ENCODE results near the gene RERE.

RERE gene

DNA sequence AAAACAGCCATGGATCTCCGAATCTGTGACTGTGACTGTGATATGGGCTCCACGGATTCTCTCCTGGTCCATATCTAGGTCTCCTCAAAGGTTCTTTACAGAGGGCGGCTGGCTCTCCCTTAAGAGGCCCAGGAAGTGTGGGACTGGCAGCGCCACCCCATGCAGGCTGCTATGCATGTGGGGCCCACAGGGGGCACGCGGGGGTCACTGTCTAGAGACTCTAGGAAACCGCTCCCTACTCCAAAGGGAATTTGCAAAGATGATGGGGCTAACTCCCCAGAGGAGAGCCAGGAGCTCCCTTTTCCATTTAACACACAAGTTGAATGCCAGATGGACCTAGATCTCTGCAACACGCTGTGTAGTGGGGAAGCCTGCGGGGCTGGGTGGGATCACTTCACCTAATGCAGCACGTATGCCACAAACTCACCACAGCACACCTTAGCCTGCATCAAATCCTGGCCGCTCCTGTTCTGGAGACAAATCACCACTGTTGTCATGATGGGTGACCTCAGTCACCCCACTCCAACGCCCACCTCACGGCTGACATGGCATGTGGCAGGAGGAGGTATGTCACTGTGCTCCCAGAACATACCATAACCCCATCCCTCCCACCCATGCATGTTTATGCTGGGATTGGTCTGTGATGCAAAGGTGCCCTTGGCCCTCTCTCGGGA, 437.8 kb downstream of the RERE start:
- in situ Hi-C loops (cut with MboI; ENCODE audit: low pct_unique_long_range_greater_than_20kb, low sequenced_read_pairs) = no loop called here
- DNase-seq = no peak

DNA sequence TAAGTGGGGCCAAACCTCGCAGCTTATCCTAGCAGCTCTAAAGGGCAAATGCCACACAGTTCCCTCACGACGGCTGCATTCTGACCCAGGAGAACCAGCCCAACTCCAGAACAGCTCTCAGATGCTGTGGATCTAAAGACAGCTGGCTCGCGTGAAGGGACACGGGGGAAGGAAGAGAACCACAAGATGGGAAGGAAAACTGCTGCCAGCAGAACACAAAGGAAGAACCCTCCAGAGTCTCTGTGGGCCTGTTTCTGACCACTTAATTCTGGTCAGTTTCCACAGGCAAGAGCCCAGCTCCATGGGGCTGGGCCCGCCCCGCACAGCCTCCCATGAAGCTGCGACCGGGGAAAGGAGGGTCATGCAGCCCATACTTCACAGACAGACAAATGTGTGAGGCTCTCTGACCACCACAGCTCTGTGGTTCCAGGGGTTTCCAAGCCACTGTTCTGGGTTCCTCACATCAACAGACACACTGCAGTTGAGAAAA, 438.4 kb downstream of the RERE start:
- DNase-seq = no peak
- in situ Hi-C loops (cut with MboI; ENCODE audit: low pct_unique_long_range_greater_than_20kb, low sequenced_read_pairs) = no loop called here

DNA sequence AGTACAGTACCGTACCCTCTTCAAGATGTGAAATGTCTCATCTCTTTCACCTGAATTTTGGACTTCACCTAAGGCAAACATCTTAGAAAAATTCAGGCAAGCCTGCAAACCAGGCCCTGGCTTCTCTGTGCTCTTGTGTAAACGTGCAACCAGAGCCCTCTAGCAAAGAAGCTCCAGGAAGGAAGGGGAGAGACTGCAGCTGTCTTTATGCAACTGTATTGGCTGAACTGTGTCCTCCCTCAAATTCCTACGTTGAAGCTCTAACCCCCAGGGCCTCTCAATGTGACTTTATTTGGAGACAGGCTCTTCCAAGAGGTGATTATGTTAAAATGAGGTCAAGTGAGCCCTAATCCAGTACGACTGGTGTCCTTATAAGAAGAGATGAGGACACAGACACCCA, 439.3 kb downstream of the RERE start:
- peak; percentile 18 for DNase-seq
- in situ Hi-C loops (cut with MboI; ENCODE audit: low pct_unique_long_range_greater_than_20kb, low sequenced_read_pairs) = no loop called here

DNA sequence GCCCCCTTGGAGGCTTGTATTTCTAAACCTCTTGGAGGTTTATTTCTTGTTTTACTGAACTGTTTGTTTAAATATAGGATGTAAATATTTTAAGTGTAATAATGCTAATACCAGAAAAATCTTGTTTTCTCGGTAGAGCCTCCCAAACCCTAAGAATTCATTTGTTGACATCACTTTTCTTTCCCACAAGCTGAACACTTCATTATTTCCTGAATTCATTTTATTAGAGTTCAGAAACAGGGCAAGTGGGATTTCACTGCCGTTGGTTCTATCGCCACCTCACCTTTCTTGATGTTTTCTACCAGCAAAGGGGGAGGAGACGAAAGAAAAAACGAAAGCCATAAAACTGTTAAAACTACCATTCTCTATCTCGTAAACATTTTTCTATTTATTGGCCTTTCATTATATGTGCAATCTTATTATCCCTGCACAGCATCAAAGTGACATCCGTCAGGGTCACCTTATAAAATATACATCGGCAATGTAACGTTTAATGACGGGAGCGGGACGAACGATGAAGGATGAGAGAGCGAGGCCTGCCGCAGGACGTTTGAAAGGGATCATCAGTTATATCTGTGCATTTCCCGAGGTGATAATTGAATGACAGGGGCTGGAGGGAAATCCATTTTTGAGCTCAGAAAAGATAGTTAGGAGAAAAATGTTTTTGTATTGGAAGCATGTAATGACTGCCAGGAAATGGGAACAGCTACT, 440.0 kb downstream of the RERE start:
- no peak for DNase-seq
- in situ Hi-C loops (cut with MboI; ENCODE audit: low pct_unique_long_range_greater_than_20kb, low sequenced_read_pairs) = no loop called here

DNA sequence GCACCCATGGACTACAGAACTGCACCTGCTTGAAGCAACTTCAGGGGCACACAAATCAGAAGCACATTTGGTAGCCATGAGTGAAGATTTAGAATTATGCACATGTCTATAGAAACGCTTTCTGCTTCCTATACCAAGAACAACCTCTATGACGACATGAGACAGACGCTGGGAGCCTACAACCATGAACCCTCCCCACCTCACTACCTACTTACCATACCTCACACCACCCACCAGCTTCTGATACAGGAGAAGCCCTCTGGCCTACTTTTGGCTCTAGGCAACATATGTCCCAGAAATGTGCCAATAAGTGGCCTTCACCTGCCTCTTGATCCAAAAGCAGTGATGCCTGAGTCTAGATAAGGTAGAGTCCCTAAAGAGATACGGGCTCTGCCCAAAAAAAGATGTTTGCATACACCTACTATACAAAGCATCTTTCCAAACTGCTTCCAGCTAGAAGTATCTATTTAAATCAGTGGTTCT, 441.0 kb downstream of the RERE start:
- in situ Hi-C loops (cut with MboI; ENCODE audit: low pct_unique_long_range_greater_than_20kb, low sequenced_read_pairs) = no loop called here

DNA sequence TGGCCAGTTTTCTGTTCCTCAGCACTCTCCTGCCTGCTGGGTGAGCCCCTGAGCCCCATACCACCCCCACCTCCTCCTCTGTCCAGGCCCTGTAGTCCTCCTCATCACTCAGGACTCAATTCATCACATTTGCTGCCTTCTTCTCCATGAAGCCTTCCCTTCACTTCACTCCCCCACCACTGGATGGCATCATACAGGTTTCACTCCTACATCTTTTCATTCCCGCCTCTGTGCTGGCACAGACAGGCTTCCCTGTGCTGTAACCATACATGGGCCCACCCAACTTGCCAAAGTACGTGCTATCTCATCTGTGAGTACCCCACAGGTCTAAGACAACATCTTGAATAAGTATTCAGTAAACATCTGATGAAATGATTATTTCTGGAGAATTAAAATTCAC, 442.6 kb downstream of the RERE start:
- in situ Hi-C loops (cut with MboI; ENCODE audit: low pct_unique_long_range_greater_than_20kb, low sequenced_read_pairs) = no loop called here

More for the DNA sequence above, 441.0 kb downstream of the RERE start:
- DNase-seq = no peak

DNA sequence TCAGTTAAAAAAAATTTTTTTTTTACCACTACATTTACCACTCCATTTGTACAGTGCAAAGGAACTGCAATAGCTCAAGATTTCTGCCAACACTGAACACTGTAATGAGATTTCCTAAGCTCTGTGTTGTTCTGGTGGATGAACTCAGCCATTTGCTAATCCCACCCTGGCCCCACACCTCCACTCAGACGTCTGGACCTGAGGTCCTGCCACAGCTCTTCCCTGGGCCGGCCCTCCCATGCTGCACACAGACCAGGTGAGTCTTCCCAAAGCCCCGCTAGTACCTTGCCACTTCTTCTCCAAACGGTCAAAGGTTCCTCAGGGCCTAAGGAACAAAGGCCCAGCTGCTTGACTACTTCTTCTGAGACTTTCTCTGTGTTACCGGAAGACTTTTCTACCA, 443.1 kb downstream of the RERE start:
- in situ Hi-C loops (cut with MboI; ENCODE audit: low pct_unique_long_range_greater_than_20kb, low sequenced_read_pairs) = no loop called here
- DNase-seq = no peak

More for the DNA sequence above, 442.6 kb downstream of the RERE start:
- DNase-seq = peak; percentile 51

DNA sequence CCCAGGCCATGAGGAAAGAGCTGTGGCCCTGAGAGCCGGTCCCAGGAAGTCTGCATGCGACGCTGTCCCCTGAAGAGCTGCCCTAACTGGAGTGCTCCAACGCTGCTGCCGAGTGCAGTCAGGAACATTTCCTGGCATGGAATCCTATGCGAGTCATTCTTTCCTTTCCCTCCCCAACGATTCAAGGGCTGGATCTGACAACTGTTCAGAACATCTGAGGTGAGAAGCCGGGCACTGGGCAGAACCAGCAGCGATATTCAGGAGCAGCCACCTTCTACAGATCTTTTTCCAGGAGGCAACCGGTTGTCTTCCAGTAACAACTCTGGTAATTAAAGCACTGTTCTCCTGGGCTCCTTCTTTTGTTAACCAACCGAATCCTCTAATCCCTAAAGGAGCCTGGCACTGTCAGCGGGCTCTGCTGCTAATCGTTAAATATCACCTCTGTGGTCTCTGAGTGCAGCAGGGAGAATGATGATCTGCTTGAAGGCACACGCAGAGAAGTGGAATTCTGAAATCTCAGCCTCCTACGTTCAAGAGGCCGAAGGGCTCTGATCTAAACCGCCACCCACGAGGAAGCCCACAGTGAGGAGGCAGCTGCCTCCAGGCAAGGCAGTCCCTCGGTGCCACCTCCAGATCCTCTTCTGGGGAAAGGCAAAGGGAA, 443.7 kb downstream of the RERE start:
- in situ Hi-C loops (cut with MboI; ENCODE audit: low pct_unique_long_range_greater_than_20kb, low sequenced_read_pairs) = no loop called here
- DNase-seq = no peak

DNA sequence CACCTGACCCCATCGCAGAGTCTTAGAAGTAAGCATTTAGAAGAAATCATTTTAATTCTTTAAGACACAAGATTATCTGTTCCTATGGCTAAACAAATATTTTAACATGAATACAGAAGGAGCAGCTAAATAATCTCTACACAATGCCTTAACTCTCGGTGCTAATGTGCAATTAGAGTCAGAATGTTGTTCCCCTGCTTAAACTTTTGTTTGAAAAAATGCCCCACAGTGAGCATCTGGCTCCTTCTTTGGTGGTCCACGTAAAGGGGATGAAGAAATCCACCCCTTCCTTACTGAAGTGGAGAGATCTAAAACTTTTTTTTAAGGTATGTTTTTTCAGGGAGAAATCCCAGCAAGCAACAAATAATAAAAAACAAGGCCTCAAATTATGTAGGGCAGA, 444.3 kb downstream of the RERE start:
- in situ Hi-C loops (cut with MboI; ENCODE audit: low pct_unique_long_range_greater_than_20kb, low sequenced_read_pairs) = no loop called here

DNA sequence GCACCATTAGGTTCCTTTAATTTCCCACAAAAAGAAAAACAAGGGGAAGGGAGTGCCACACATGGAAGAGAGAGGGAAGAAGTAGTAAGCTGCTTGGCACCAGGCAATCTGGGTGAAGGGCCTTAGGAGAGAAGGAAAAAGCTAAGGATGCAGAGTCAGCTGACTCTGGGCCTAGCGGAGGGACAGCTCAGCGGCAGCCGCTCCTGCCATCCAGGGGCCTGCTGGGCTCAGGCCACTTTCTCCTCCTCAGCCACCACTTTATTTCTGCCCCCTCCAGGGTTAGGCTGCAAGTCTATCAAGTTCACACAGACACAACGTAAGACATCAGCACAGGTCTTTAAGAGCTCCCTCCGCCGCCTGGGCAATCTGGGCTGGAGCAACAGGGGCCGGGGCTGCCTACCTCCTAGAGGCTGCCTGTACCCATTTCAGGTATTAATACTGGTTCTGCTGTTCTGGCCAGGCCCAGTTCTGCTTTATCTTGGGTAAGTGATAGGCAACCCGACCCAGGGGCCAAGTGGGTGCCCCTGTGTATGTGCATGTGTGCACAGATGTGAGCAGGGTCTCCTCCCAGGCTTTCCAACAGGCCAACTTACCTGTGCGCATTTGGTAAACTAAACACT, 446.0 kb downstream of the RERE start:
- DNase-seq = no peak
- in situ Hi-C loops (cut with MboI; ENCODE audit: low pct_unique_long_range_greater_than_20kb, low sequenced_read_pairs) = no loop called here

More for the DNA sequence above, 444.3 kb downstream of the RERE start:
- DNase-seq = no peak

DNA sequence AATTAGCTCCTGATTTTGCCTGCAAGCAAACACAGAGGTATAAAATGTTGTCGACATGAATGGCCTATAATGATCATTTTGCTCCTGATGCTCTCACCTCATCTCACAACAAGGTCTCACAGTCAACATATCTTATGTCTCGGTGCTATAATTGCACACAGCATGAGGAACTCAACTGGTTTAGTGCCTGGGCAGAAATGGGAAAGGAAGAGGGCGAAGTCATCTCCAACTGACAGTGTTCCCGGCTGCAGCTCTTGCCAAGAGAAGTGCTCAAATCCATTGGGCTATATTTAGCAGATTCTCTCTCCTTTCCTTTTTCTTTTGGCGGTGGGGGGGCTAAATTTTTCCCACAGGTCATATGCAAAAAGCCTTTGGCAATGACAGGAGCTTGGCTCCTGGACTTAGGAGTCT, 446.5 kb downstream of the RERE start:
- in situ Hi-C loops (cut with MboI; ENCODE audit: low pct_unique_long_range_greater_than_20kb, low sequenced_read_pairs) = no loop called here
- DNase-seq = no peak

DNA sequence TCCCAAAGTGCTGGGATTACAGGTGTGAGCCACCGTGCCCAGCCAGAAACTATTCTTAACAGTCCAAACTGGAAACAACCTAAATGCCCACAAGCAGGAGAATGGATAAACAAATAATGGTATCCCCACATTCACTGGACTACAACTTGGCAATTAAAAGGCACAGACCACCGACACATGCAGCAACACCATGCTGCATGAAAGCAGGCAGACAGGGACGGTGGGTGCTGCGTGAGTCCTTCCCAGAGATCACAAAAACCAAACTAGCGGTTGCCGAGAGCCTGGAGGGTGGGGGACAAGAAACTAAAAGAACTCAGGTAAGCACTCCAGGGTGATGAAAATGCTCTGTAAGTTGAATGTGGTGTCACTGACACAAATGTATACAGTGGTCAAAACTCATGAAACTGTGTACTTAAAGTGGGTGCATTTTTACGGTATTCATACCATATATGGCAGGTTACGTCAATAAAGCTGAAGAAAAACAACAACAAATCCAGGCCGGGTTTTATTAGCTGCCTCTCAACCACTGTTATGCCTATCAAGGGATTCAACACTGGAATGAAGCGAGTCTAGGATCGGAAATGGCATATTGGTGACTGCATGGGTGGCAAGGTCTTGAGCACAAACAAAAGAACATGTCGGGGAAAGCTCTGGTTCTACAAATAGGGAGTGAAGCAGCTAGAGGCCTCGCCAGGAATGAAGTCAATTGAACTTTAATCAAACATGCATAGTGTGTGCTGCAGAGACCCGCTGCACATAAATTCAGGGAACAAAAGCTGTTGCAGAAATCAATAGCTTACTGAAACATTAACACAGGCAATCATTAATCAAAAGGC, 447.2 kb downstream of the RERE start:
- in situ Hi-C loops (cut with MboI; ENCODE audit: low pct_unique_long_range_greater_than_20kb, low sequenced_read_pairs) = no loop called here
- DNase-seq = no peak

DNA sequence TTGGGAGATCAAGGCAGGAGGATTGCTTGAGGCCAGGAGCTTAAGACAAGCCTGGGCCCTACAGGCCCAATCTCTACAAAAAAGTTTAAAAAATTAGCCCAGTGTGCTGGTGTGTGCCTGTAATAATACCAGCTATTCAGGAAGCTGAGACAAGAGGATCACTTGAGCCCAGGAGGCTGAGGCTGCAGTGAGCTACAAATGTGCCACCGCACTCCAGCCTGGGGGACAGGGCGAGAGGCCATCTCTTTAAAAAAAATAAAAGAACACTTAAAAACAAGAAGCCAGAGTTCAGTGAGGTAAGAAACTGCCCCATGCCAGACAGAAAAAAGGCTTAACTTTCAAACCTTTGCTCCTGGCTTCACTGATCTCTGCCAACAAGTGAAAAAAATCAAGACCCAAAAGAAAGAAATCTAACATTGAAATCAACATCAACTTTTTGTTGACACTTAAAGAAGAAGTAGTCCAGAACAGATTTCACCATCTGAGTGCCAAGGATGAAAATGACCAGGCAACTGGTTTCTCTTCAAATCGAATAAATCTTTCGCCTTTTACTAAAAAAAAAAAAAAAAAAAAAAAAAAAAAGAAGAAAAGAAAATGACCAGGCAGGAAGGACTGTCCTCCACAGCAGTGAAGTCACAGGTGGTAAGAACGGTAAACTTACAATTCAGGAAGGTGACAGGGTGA, 448.3 kb downstream of the RERE start:
- in situ Hi-C loops (cut with MboI; ENCODE audit: low pct_unique_long_range_greater_than_20kb, low sequenced_read_pairs) = no loop called here
- DNase-seq = no peak

DNA sequence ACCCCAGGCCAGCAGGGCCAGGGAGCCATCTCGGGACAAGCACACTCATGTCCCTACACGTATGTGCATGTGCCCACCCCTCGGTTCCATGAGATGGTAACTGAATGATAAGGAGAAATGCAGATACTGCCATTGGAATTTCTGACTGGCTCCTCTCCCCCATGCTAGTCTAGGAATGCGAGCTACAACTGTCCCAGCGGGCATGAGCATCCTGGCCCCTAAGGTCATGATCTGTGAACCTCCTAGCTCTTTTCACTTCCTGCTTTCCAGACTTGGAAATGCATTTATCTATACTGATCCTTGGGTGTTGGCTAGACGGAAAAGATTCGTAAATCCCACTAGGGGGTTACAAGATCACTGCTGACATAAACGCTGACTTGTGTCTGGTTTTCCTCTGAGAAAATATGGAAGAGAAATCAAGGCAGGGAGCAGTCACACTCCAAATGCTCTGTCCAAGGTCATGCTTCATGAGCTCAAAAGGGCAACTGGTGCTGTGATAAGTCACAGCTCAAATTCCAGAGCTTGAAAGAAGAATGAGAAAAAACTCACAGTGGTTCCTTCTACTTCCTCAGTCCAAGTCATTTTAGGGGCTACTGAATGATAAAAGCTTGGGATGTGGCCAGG, 449.8 kb downstream of the RERE start:
- in situ Hi-C loops (cut with MboI; ENCODE audit: low pct_unique_long_range_greater_than_20kb, low sequenced_read_pairs) = no loop called here
- DNase-seq = no peak

DNA sequence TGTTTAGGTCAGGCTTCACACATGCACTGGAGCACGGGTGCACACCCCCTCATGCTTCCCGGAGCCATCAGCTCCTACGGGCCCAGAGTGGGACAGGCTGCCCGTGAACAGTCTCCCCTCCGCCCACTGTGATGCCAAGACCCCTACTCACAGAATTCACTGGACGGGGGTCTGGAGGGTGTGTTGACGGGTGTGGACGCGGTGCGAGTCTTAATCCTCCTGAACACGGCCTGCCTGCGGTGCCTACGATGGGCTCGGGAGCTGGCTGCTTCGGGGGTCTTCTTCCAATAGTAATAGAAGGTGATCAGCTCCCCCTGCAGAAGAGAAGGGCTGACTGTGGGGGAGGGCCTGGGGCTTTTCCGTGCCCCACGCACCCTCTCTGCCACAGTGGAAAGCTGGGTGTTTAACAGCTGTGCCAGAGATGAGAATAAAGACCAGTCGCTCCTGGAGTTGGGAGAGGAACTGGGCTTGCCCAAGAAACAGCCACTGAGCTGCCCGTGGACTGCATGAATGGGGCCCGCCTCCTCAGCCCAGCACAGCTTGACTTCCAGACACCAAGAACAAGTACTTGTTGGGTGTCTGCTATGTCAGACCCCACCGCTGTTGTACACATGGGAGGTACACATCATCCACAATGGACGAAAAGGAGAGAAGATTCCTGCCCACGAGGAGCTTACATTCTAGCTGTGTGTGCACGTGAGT, 451.6 kb downstream of the RERE start:
- in situ Hi-C loops (cut with MboI; ENCODE audit: low pct_unique_long_range_greater_than_20kb, low sequenced_read_pairs) = no loop called here
- DNase-seq = no peak

DNA sequence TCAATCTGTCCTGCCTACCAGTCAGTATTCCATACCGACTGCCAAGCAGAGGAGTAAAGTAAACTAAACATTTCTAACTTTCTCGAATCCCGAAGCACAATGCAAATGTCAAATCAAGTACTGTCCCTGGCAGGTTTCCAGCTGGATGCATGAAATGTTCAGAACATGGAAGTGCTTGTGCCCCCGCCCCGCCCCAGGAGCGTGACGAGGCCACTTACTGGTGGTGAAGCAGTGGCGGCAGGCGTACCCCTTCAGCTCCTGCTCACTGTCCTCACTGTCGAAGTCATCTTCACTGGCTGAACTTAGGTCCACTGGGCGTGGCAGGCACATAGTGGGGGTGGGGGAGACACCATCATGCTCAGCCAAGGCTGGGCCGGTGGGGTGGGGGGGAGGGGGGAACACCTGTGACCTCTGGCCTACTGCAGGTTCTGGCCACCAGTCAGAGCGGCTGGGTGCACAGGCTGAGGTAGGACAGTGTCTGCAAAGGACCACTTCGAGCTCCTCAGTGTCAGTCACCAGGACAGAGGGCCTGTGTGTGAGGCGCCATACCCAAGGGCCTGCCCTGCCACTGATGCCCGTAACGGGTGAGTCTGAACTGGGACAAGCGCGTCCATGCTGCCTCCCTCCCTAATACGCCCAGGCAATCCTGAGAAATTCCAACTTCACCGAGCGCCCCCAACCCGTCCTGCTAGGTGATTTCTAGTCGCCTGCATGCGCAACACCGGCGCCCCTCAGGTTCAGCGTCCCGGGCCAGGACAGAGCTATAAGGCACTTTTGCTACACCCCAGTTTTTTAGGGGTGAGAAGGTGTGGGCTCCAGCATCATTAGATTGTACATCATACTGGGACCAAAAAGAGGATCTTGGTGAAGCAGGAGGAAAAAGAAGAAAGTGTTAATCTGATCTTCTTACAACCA, 452.7 kb downstream of the RERE start:
- no peak for DNase-seq
- in situ Hi-C loops (cut with MboI; ENCODE audit: low pct_unique_long_range_greater_than_20kb, low sequenced_read_pairs) = no loop called here

Data from KBM-7 (cell line).